Natural killer cell (primary cell): ENCODE measurements around the gene WNT6. TPM values are rescaled to one million over a fixed set of nuclear protein-coding genes. Genes with fewer than 3 reads are reported as not detected.

Experiments
- ATAC-seq, 3 donors: fragments of 150-1000 bp in 2 of 3; fragments of 200-7000 bp in 1 of 3; cut with Tn5 transposase; 1 replicate in 1 of 3; 2 replicates in 2 of 3; pipeline ENCODE4 v1.10.0; 2021; ENCODE audit warnings: mild to moderate bottlenecking in 2 of 3, moderate library complexity in 2 of 3
- DNase-seq, 2 donors: peaks; one replicate each; pipeline versions ENCODE4 v3.0.0 to v3.0.0-alpha.2; 2013 to 2021; ENCODE audit warnings: mixed read lengths in 1 of 2
- H3K27ac ChIP-seq: one replicate; pipeline ENCODE4 v1.5.1; 2013; ENCODE audit warnings: mild to moderate bottlenecking, low read length
- H3K27me3 ChIP-seq: one replicate; pipeline ENCODE4 v1.6.1; 2013; ENCODE audit warnings: low read length; ENCODE audit not compliant: control insufficient read depth, insufficient read depth
- H3K36me3 ChIP-seq: one replicate; pipeline ENCODE4 v1.6.1; 2013; ENCODE audit warnings: low read length; ENCODE audit not compliant: control insufficient read depth, insufficient read depth
- H3K4me1 ChIP-seq: one replicate; pipeline ENCODE4 v1.6.1; 2013; ENCODE audit warnings: low read length; ENCODE audit not compliant: control insufficient read depth, insufficient read depth
- H3K4me3 ChIP-seq: one replicate; pipeline ENCODE4 v1.5.1; 2013; ENCODE audit warnings: low read length
- H3K9me3 ChIP-seq: one replicate; pipeline ENCODE4 v1.6.1; 2013; ENCODE audit warnings: low read length; ENCODE audit not compliant: control insufficient read depth, insufficient read depth
- H3K27ac Mint-ChIP-seq, 2 donors: one replicate each; pipeline ENCODE4 v1.8.0; 2022; ENCODE audit warnings: mild to moderate bottlenecking in 2 of 2, mixed read lengths in 2 of 2, moderate library complexity in 1 of 2
- H3K27me3 Mint-ChIP-seq, 2 donors: one replicate each; pipeline ENCODE4 v1.8.0; 2022; ENCODE audit warnings: low read depth in 2 of 2, mixed read lengths in 2 of 2
- H3K36me3 Mint-ChIP-seq: one replicate; pipeline ENCODE4 v1.8.0; 2022; ENCODE audit warnings: mixed read lengths
- H3K4me1 Mint-ChIP-seq, 2 donors: one replicate each; pipeline ENCODE4 v1.8.0; 2022; ENCODE audit warnings: mixed read lengths in 2 of 2
- H3K4me3 Mint-ChIP-seq: one replicate; pipeline ENCODE4 v1.8.0; 2022; ENCODE audit warnings: mild to moderate bottlenecking, moderate library complexity, mixed read lengths
- H3K9me3 Mint-ChIP-seq, 2 donors: one replicate each; pipeline ENCODE4 v1.8.0; 2022; ENCODE audit warnings: mixed read lengths in 2 of 2
- WGBS: methylation state at CpG from one replicate; pipeline ENCODE4 v1.1.7; 2013; ENCODE audit warnings: missing lambda C conversion rate; ENCODE audit not compliant: insufficient coverage; 5-methylcytosine and 5-hydroxymethylcytosine counted together
- intact Hi-C: fragments of 100-400 bp; cut with micrococcal nuclease; formaldehyde crosslinking; loops from one replicate; pipeline ENCODE4 v1.14.2; 2022
- total RNA-seq, 4 donors: library from RNA; stranded (reverse); fragments of 120-200 nt in 1 of 4; gene quantifications; one replicate each; pipeline versions ENCODE4 v1.2.3 to v1.2.4, GENCODE V29; 2013 to 2022
- TF ChIP-seq, protein P1 (sequence below): fragments of 200-600 bp; IDR thresholded peaks from one replicate; pipeline ENCODE4 v1.8.0; 2022; ENCODE audit warnings: antibody characterized with exemption

The WNT6 gene
- total RNA-seq, 3 donors from 2014 or later (not counting 1 experiment from before 2014, with no cell fraction given), result not detected

DNA sequence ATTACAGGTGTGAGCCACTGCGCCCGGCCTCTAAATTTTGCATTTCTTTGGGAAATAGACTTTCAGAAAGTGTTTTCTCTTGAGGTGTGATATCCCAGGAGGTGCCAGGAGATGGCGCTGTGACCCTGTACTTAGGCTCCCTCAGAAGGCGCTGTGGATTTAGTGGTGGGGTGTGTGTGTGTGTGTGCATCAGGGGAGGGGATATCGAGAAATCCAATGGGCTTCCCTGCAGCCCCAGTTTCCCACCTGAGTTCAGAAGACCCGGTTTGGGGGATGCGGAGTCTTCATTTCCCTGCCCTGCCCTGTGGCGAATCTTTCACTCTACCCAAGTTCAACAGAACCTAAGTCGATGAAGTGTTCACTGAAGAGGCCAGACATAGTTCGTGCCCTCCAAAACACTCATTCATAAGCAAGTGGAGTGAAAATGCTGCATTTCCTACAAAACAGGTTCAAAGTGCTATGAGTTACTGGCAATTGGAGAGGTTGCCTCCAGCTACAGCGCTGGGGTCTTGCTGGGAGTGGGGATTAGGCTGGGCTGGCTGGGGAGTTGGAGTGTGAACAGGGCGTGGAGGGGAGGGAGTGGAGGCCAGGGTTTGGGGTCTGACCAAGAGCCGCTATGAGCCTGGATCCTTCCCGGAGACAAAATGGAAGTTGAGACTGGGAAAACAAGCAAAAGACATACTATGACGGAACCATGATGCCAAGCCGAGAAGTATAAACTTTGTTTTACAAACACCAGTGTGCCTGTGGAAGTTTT, 6.5 kb upstream of the WNT6 start:
- Histone ChIP-seq H3K27ac (no peak overlapping the region), H3K9me3 (no peaks in the 10 kb centered on the region), H3K27me3 (peaks cover 26% of the 10 kb centered on the region), H3K4me3 (no peak overlapping the region), H3K36me3 (no peaks in the 10 kb centered on the region), H3K4me1 (no peaks in the 10 kb centered on the region)
- Mint-ChIP-seq H3K27me3 (peaks cover 45 to 51% of the 10 kb centered on the region in 2 donors), H3K4me3 (no peak overlapping the region), H3K4me1 (peaks cover 0 to 13% of the 10 kb centered on the region in 2 donors), H3K27ac (no peak overlapping the region), H3K36me3 (no peaks in the 10 kb centered on the region), H3K9me3 (no peaks in the 10 kb centered on the region)
- DNase-seq (peak; percentile 44 to 85), ATAC-seq (peak; percentile 65 to 78 (median 73))
- TF ChIP-seq, protein P1, sequence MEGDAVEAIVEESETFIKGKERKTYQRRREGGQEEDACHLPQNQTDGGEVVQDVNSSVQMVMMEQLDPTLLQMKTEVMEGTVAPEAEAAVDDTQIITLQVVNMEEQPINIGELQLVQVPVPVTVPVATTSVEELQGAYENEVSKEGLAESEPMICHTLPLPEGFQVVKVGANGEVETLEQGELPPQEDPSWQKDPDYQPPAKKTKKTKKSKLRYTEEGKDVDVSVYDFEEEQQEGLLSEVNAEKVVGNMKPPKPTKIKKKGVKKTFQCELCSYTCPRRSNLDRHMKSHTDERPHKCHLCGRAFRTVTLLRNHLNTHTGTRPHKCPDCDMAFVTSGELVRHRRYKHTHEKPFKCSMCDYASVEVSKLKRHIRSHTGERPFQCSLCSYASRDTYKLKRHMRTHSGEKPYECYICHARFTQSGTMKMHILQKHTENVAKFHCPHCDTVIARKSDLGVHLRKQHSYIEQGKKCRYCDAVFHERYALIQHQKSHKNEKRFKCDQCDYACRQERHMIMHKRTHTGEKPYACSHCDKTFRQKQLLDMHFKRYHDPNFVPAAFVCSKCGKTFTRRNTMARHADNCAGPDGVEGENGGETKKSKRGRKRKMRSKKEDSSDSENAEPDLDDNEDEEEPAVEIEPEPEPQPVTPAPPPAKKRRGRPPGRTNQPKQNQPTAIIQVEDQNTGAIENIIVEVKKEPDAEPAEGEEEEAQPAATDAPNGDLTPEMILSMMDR, result peak; percentile 65
- intact Hi-C loops, result loop anchor here (10.0 kb wide), 1 partner anchor 578 kb away; the partner anchor contains the start of genes AAMP and PNKD
- WGBS, result 23% methylated on average over 16 of the region's 16 CpGs

DNA sequence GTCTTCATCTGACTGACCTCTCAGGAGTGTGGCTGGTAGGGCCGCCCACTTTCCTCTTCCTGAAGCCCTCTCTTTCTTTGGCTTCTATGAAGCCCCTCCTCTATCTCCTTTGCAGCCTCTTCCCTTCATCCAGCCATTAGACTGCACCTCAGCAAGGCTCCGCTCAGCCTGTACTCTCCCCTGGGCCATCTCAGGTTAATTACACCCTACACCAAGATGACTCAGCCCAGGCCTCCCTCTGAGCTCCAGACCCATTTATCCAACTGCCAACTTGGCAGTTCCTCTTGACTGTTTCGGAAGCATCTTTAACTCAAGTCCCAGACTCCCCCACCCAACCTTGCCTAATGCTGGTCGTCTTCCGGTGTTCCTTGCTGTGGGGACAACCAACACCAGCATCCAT, 5.8 kb upstream of the WNT6 start:
- Histone ChIP-seq H3K36me3 (no peaks in the 10 kb centered on the region), H3K27ac (no peak overlapping the region), H3K9me3 (no peaks in the 10 kb centered on the region), H3K4me3 (no peak overlapping the region), H3K4me1 (peaks cover 1% of the 10 kb centered on the region), H3K27me3 (peaks cover 31% of the 10 kb centered on the region)
- Mint-ChIP-seq H3K27me3 (peaks cover 52 to 57% of the 10 kb centered on the region in 2 donors), H3K4me1 (peaks cover 0 to 13% of the 10 kb centered on the region in 2 donors), H3K27ac (no peak overlapping the region), H3K36me3 (no peaks in the 10 kb centered on the region), H3K4me3 (no peak overlapping the region), H3K9me3 (no peaks in the 10 kb centered on the region)
- 33% methylated on average over 5 of the region's 5 CpGs for WGBS
- ATAC-seq, result no peak
- TF ChIP-seq, protein P1, result no peak
- DNase-seq, result no peak
- intact Hi-C loops, result loop anchor here (10.0 kb wide), 1 partner anchor 579 kb away; the partner anchor contains the start of genes AAMP and PNKD

DNA sequence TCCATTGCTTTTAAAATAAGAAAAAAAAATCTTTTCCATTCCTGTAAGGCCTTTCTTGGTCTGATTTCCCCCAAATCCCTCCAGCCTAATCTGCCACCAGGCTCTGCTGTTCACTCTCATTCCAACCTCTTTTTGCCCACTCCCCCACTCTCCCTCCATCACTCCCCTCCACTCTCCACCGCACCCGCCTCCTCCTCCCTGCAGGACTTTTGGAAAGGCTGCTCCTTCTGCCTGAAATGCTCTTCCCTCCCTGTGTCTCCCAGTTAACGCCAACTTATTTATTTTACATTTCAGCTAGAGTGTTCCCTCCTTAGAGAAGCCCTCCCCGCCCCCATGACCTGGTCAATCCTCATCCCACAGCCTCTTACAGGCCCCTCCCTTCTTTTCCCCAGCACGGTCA, 4.7 kb upstream of the WNT6 start:
- peaks cover 37% of the 10 kb centered on the region for H3K27me3 ChIP-seq

More for the DNA sequence above, 4.7 kb upstream of the WNT6 start:
- no peak overlapping the region for H3K4me3 ChIP-seq
- H3K4me1 Mint-ChIP-seq, result peaks cover 0 to 14% of the 10 kb centered on the region in 2 donors
- peaks cover 52 to 63% of the 10 kb centered on the region in 2 donors for H3K27me3 Mint-ChIP-seq
- H3K27ac Mint-ChIP-seq, result no peak overlapping the region
- no peaks in the 10 kb centered on the region for H3K36me3 Mint-ChIP-seq
- H3K27ac ChIP-seq, result no peak overlapping the region
- WGBS, result 65% methylated on average over 4 of the region's 5 CpGs
- H3K36me3 ChIP-seq, result no peaks in the 10 kb centered on the region
- H3K4me1 ChIP-seq, result peaks cover 8% of the 10 kb centered on the region
- DNase-seq (no peak), ATAC-seq (no peak)
- intact Hi-C loops, result loop anchor here (10.0 kb wide), 1 partner anchor 580 kb away; the partner anchor contains the start of genes AAMP and PNKD
- TF ChIP-seq, protein P1, result no peak
- H3K9me3 ChIP-seq, result no peaks in the 10 kb centered on the region
- no peak overlapping the region for H3K4me3 Mint-ChIP-seq
- H3K9me3 Mint-ChIP-seq, result no peaks in the 10 kb centered on the region
